GM12864 (cell line): ENCODE results near the gene GRIP2.

ENCODE experiments used
- DNase-seq: peaks from one replicate; pipeline ENCODE4 v3.0.0-alpha.2; 2011; ENCODE audit warnings: low read depth
- H3K4me3 ChIP-seq: 2 replicates; pipeline ENCODE4 v1.5.1; 2011; ENCODE audit warnings: mild to moderate bottlenecking, low read depth, low read length, control low read depth
- TF ChIP-seq, protein P1 (sequence below): IDR thresholded peaks from 2 replicates; pipeline ENCODE4 v1.5.1; 2011; ENCODE audit warnings: low read depth, mild to moderate bottlenecking, moderate library complexity, low read length, control low read depth, inconsistent platforms; ENCODE audit errors: missing control alignments

Gene GRIP2

DNA sequence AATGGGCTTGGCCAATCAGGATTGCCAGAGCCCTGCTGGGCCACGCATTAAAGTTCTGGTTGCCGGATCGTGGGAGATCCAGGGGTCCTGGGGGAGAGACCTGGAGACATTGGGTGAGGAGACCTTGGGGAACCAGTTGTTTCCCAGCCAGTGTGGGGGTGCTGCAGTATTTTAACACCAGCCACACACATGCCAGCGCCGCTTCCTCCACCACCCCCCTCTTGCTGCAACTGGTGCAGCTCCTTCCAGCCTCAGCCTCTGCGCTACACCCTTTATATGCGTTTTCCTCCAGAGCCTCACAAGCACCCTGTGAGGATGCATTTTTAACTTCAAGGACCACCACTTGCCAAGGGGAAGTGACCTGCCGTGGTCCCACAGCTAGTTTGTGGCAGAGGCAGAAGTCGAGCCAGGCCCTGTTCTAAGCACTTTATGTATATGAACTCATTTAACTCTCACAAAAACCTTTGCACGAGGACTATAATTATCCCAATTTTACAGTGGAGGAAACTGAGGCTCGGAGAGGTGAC, 29.4 kb upstream of the GRIP2 start:
- no peak overlapping the region for H3K4me3 ChIP-seq
- TF ChIP-seq, protein P1, sequence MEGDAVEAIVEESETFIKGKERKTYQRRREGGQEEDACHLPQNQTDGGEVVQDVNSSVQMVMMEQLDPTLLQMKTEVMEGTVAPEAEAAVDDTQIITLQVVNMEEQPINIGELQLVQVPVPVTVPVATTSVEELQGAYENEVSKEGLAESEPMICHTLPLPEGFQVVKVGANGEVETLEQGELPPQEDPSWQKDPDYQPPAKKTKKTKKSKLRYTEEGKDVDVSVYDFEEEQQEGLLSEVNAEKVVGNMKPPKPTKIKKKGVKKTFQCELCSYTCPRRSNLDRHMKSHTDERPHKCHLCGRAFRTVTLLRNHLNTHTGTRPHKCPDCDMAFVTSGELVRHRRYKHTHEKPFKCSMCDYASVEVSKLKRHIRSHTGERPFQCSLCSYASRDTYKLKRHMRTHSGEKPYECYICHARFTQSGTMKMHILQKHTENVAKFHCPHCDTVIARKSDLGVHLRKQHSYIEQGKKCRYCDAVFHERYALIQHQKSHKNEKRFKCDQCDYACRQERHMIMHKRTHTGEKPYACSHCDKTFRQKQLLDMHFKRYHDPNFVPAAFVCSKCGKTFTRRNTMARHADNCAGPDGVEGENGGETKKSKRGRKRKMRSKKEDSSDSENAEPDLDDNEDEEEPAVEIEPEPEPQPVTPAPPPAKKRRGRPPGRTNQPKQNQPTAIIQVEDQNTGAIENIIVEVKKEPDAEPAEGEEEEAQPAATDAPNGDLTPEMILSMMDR, result no peak
- no peak for DNase-seq

GRCh38 chr3:14568269-14568668, 28.1 kb upstream of the GRIP2 start:
- no peak for DNase-seq
- TF ChIP-seq, protein P1, result no peak
- H3K4me3 ChIP-seq, result no peak overlapping the region

DNA sequence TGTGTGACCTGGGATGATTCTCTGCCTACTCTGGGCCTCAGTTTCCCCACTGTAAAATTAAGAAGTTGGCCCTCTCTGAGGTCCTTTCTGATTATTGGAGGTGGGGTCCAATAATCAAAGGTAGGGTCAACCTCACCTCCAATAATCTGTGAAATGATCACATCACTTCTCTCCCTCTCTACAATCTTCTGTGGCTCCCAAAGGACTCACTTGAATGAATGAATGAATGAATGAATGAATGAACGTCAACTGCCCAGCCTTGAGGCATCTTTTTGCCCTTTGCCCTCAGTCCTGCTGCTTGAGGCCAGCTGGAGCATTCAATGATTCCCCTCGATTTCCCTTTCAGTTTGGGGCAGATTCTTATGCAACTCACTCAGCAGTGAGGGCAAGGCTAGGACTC, 26.7 kb upstream of the GRIP2 start:
- no peak overlapping the region for H3K4me3 ChIP-seq
- TF ChIP-seq, protein P1, result no peak
- no peak for DNase-seq

- TF ChIP-seq, protein P1, result no peak
- no peak overlapping the region for H3K4me3 ChIP-seq
- DNase-seq, result no peak
Measured at GRCh38 chr3:14565868-14566588, 25.9 kb upstream of the GRIP2 start.

DNA sequence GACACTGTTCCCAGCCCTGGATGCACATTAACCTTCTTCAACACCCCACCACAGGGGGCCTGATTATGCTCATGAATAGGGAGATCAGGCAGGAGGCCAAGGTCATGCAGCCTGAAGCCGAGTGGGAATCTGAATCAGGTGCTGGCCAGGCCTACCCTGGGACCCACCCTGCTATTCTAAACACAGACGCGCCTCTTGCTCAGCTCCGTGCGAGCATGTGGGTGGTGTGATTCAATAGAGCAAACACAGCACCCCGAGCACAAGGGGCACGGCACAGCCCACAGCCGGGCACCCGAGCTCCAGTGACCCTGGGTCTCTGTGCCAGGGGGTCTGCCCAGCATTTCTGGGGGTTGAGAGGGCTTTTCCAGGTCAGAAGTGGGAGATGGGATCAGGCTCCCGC, 24.6 kb upstream of the GRIP2 start:
- no peak for DNase-seq
- TF ChIP-seq, protein P1, result no peak

DNA sequence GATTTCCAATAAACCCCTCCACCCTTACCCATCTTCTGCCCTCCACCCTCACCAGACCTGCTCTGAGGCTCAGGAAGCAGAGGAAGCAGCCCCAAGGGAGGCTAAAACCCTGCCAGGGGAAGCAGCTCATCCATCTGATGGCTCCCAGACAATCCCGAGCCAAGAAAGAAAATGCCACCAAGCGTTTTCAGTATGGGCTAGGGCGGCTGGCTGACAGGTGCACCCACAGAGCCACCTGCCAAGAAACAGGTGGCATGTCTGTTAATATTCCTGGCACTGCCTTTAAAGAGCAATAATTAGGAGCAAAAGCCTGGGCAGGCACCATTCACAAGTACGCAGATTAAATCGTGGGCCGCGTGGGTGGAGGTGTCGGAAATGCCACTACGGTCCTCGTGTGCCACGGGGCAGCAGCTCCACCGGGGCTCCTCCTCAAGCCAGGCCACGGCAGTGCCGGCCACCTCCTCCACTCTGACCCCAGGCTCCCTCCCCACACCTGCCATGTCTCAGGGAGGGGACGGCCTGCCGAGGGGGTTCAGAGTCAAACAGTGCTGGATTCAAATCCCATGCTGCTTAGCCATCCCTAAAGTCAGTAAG, 23.9 kb upstream of the GRIP2 start:
- H3K4me3 ChIP-seq, result no peak overlapping the region
- TF ChIP-seq, protein P1, result no peak
- no peak for DNase-seq

More for the DNA sequence above, 24.6 kb upstream of the GRIP2 start:
- H3K4me3 ChIP-seq, result no peak overlapping the region
